Mammary epithelial cell (primary cell): ENCODE results near the gene ITGB7.

Source experiments
- EZH2 ChIP-seq: IDR thresholded peaks from 2 replicates; pipeline ENCODE4 v1.6.1; 2012; ENCODE audit warnings: low read length, inconsistent platforms, borderline replicate concordance
- TF ChIP-seq, protein P1 (sequence below), 2 donors: IDR thresholded peaks in 1 of 2; conservative IDR thresholded peaks in 1 of 2; 2 replicates each; pipeline ENCODE4 v1.5.1; 2011 to 2012; ENCODE audit warnings: inconsistent platforms in 2 of 2, low read length in 2 of 2, mild to moderate bottlenecking in 2 of 2, control low read depth in 1 of 2, low read depth in 1 of 2; ENCODE audit not compliant: insufficient read depth in 1 of 2; ENCODE audit errors: extremely low read depth in 1 of 2

DNA sequence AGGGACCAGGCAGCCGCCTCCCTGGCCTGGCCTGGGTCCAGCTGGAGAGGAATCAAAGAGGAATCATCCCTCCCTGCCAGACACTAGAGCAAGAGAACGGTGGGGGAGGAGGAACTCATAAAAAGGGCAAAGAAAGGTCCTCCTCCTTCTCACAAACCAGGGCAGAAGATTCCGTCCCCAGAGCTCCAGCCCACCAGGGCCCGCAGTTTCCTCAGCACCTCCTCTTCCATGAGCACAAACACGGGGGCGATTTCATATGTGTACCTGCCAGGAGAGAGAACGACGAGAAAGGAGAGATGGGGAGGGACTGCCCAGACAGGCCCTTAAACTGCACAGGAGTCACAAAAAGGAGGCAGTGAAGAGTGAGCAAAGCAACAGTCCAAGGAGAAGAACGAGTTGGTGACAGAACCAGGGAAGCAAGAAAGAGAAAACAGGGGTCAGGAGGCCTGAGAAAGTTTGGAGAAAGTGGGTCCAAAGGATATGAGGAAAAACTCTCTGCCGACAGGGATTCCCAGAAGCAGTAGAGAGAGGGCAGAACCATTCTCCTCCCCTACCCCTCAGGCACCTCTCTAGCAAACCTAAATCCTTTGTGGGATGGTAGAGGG lies 35.2 kb downstream of the ITGB7 start:
- TF ChIP-seq, protein P1, sequence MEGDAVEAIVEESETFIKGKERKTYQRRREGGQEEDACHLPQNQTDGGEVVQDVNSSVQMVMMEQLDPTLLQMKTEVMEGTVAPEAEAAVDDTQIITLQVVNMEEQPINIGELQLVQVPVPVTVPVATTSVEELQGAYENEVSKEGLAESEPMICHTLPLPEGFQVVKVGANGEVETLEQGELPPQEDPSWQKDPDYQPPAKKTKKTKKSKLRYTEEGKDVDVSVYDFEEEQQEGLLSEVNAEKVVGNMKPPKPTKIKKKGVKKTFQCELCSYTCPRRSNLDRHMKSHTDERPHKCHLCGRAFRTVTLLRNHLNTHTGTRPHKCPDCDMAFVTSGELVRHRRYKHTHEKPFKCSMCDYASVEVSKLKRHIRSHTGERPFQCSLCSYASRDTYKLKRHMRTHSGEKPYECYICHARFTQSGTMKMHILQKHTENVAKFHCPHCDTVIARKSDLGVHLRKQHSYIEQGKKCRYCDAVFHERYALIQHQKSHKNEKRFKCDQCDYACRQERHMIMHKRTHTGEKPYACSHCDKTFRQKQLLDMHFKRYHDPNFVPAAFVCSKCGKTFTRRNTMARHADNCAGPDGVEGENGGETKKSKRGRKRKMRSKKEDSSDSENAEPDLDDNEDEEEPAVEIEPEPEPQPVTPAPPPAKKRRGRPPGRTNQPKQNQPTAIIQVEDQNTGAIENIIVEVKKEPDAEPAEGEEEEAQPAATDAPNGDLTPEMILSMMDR (conservative IDR thresholded peaks at IDR 0.05 in 1 of 2, IDR thresholded peaks at IDR 0.05 in 1 of 2; ENCODE audit: extremely low read depth in 1 of 2, insufficient read depth in 1 of 2, low read depth in 1 of 2, low read length in 2 of 2): no peak
- TF ChIP-seq EZH2: no peak
